Activated gamma-delta T cell treated with Interleukin-2 at 50 U/mL for 16 hours (primary cell): Measurements from ENCODE around the gene GAS2L2.
"Not testable (repeated sequence)": the region's sequence is repeated elsewhere in the genome, so short reads cannot be mapped to it uniquely, and the experiment has no call there.

ENCODE experiments used
- DNase-seq: peaks from one replicate; pipeline ENCODE4 v3.0.0-alpha.2; 2020

GAS2L2 gene

DNA sequence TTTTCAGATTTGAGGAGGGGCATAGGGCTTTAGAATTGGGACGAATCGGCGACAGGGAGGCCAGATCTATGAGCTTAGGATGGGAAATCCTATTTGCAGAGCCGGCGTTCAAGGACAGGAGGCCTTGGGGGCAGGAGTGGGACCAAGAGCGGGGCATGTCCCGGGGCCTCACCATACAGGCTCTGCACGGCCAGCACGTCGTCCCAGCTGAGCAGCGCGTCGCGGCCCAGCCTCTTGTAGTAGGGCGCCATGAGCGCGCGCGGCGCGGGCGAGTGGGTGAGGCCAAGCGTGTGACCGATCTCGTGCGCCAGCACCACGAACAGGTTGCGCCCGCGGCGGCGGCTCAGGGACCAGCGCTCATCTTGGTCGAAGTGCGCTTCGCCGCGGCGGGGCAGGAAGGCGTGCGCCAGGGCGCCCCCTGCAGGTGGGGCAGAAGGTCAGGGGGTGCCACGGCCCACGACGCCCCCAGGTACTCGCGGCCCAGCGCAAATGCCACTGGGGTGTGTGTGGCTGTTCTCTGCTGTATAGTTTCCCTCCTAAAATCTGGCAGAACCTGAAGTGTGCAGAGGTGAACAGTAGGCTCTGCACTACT lies 17.0 kb upstream of the GAS2L2 start:
- no peak for DNase-seq

DNA sequence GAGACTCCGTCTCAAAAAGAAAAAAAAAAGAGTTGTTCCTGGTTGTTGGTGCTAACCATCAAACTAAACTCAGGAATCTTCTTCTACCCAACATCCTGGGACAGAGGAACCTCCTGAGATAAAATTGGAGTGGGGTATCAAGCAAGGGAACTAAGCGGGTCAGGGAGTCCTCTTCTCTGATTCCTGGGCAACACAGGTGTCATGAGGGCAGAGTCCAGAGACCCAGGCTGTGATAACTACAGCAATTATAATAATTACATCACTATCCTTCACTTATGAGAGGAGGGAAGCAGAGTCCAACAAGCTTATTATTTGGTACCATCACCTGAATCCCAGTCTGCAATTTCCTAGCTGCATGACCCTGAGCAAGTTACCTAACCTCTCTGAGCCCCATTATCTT lies 15.8 kb upstream of the GAS2L2 start:
- DNase-seq: no peak

DNA sequence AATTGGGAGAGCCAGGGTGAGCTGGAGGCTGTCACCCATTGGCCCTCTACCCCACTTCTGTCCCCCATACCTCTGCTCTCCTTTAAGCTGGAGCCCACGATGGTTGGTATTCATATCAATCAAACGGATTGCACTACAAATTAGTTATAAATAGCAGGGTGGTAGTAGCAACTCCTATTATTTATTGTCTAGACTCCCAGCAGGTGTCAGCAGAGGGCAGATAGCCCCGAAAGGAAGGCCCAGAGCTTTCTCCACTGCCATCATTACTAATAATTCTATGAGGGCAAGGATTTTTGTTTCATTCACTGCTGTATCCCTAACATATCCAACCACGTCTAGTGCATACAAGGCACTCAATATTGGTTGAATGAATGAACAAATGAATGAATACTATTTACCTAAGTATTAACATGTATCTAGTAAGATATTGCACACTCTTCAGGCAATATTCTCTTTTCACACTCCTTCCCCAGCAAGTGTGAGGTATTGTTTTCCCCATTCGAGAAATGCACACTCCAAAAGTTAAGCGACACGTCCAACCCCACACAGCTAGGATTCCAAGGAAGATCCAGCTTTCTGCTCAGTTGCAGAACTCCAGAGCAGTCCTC lies 14.0 kb upstream of the GAS2L2 start:
- peak; percentile 16 for DNase-seq

DNA sequence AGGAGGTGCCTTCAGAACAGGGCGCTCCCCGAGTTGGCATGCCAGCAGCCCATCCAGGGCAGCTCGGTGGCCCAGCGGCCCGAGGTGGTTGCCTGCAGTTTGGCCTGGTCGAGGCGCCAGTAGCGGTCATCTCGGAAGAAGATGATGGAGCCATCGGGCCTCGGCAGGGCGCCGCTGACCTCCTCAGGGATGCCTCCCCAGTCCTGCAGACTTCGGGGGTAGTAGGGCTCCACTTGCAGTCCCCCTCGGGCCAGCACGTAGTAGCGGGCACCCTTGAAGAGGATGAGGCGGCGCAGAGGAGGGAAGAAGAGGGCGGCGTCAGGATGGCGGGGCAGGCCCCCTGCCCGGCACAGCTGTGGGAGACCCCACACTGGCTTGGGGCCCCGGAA lies 13.4 kb upstream of the GAS2L2 start:
- DNase-seq: no peak

DNA sequence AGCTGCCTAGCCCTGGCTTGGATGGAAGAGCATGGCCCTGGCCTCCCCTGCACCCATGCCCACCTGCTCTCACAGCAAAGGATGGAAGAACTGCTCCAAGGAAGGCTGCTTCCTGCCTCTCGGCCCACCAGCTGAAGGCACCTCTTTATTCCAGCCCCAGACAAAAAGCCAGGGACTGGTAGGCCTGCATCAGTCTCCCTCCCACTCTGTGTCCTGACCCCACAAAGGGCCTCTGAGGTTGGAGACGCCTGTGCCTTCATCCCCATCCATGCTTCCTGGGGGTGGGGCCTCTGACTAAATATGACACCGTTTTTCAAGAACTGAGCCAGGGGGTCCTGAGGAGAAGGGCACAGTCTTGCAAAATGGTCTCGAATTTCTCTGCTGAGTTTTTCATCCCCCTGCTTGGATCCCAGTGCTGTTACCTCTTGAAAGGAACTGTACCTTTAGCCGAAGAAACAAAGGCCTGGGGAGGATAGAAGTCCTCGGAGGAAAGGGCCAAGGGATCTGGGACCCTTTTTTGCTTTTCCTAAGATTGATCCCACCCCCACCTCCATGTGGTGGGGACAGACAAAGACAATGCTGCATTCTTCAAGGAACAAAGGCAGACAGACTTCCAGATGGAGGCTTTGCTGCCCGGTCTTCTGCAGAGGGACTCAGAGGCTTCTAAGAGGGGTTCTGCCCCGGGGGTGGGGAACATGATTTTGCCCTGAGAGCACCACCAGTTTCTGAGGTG lies 12.9 kb upstream of the GAS2L2 start:
- no peak for DNase-seq

DNA sequence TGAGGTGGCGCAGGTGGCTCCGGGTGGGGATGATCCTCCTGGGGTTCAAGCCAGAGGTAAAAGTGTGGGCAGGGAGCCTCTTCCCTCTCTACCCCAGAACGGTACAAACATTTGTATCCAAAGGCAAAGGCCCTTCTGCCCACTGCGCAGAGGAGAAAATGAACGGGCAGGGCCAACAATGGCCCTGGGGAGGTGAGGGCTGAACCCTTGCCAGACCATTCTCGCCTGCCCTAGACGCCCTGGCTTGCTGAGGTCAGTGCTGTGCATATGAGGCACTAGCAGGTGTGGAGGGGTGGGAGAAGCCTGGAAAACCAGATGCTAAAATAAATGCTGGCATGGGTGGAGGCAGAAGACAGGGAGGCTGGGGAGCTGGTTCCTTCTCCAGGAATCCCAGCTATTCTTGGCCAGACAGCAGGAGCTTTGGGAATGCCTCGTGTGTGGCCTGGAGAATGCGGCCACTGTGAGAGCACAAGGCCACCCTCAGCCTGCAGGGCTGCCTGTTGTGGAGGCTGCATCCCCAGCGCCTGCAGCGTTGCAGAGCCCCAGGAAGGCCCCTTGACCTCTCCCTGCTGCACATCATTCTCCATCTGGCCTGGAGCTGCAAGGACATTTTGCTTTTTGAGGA lies 12.2 kb upstream of the GAS2L2 start:
- no peak for DNase-seq

DNA sequence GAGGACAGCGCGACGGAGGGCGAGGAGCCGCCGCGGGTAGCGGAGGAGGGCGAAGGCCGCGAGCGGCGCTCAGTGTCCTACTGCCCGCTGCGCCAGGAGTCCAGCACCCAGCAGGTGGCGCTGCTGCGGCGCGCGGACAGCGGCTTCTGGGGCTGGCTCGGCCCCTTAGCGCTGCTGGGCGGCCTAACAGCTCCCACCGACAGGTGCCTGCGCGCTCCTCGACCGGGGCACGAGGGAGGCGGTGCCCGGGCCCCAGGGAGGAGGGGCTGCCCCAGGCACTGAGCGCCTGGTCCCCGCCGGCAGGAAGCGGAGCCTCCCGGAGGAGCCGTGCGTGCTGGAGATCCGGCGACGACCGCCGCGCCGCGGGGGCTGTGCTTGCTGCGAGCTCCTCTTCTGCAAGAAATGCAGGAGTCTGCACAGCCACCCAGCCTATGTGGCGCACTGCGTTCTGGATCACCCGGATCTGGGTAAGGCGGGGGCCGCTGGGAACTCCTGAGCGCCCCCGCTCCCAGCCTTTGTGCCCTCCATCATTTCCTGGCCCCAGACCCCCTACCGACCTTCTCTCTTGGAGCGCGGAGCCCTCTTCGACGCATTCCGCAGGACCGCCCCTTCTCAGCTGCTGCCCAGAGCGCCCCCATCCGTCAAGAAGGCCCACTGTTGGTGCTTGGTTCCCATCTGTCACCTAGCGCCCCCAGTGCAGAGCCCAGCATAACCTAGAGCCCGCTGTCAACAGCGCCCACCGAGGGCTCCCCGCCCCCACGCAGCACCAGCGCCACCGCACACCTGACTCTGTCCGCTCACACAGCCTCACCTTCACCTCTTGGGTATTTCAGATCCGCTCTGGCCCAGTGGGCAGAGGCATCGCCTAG lies 11.3 kb upstream of the GAS2L2 start:
- peak; percentile 85 for DNase-seq

DNA sequence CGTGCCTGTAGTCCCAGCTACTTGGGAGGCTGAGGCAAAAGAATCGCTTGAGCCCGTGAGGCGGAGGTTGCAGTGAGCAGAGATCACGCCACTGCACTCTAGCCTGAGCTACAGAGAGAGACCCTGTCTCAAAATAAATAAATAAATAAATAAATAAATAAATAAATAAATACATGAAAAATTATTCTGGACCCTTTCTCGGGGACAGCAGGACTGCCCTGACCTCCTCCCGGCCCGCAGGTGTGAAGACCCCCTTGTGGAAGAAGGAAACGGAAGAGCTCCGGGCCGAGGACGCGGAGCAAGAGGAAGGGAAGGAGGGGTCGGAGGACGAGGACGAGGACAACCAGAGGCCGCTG lies 10.7 kb upstream of the GAS2L2 start:
- DNase-seq: no peak

DNA sequence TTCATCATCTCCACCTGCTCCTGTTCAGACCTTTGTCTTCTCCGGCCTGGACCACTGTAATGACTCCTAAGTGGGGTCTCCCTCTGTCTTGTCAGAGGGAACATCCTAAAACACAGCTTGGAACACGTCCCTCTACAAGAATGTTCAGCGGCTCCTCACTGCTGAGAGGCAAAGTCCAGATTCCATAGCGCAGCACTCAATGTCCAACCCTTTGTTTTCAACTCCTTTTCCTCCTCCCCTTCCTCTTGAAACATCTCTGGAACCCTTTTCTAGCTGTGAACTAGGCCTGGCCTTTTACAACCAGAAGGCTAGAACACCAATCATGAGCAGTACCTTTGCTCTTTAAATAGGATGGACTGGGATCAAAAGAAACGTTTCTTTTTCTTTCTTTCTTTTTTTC lies 8.6 kb upstream of the GAS2L2 start:
- no peak for DNase-seq

DNA sequence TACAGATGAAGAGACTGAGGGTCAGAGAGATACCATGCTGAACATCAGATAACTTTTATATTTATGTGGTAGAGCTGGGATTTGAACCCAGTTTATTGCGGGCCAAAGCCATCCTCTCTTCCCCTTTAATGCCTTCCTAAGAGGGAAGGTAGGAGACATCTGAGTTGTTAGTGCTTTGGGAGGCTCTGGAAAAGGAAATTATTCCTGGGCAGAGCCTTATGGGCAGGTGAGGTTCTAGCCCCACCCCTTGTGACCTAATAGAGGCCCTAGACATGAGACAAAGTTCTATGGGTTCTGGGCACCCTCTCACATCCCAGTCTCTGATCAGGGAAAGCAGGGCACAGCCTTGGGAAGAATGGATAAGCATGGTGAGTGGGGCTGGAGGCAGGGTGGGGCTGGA lies 7.5 kb upstream of the GAS2L2 start, which contains the start of gene C17orf50:
C17orf50 (plus strand) TSS at position 301 of the 400 bp plus-strand sequence; CDS start at position 356, 55 bp downstream.
- DNase-seq: no peak

DNA sequence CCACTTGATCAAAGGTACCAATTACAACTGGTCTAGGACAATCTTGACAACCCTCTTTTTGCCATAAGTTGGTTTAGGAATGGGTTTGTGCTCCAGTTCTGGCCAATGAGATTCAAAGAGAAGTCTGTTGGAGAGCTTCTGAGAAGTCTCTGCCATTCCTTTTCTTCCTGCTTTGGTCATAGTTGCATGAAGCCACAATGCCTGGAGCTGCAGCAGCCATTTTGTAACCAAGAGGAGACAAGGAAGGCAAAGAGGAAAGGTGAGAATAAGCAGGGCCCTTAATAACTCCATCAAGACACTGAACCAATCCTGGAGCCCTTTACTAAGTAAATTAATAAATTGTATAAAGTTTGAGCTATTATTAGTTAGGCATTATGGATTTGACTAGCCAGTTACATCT lies 4.2 kb upstream of the GAS2L2 start:
- DNase-seq: no peak

DNA sequence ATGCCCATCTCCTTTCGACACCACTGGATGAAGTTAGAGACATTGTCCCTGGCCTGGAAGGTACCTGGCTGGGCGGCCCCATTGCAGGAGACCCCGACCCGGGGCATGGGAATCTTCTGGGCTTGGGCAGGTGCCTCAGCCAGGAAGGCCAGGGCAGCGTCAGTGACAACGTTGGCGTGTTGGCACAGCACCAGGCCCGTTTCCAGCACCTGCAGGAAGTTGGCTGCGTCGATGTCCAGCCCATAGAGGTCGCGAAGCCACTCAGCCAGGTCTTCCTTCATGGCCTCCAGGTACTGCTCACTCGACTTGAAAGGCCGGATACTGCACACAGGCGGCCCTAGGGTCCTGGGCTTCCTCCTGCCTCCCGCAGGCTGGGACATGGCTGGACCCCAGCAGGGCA lies 568 bp downstream of the GAS2L2 start:
- no peak for DNase-seq

DNA sequence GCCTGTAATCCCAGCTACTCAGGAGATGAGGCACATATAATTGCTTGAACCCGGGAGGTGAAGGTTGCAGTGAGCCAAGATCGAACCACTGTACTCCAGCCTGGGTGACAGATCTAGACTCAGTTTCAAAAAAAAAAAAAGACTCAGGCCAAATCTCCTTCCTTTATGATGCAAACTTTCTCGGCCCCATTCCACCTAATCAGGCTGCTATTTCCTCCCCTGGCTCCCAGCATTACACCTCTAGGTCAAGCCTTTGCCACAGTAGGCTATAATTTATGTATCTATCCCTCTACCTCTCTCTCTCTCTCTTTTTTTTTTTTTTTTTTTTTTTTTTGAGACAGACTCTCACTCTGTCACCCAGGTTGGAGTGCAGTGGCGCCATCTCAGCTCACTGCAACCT lies 1.5 kb downstream of the GAS2L2 start:
- DNase-seq: not testable (repeated sequence)

DNA sequence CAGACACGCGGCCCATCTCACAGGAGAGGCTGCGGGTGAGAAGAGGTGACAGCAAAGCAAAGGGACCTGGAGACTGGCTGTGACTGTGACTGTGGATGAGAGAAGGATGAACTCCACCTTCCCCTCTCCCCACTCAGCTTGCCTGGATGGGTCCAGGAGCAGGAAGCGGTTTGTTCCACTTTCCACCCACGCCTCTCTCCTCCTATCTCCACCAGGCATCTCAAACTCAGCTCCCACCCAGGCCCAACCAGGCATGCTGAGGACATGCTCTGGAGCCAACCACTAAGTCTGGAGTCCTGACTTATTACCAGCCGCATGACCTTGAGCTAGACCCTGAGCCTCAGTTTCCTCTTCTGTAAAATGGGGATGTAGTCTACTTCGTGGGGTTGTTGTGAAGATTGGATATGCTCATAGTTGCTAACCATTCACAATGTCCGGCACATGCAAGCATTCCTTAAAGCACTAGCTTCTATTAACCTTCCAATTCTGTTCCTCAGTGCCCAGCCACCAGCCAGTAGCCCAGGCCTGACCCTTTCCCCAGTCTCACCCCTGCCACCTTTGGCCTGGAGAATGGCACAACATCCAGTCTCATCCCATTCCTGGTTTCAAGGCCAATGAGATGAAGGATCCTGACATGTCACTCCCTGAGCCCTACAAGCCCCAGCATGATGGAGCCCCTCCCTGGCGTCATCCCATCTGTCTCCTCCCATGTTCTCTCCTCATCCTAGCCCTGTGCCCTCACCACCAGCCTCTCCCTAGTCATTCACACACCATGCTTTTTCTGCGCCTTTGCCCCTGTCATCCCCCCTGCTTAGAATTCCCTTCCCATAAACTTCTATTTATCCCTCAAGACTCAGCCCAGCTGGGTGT lies 2.3 kb downstream of the GAS2L2 start:
- DNase-seq: no peak

DNA sequence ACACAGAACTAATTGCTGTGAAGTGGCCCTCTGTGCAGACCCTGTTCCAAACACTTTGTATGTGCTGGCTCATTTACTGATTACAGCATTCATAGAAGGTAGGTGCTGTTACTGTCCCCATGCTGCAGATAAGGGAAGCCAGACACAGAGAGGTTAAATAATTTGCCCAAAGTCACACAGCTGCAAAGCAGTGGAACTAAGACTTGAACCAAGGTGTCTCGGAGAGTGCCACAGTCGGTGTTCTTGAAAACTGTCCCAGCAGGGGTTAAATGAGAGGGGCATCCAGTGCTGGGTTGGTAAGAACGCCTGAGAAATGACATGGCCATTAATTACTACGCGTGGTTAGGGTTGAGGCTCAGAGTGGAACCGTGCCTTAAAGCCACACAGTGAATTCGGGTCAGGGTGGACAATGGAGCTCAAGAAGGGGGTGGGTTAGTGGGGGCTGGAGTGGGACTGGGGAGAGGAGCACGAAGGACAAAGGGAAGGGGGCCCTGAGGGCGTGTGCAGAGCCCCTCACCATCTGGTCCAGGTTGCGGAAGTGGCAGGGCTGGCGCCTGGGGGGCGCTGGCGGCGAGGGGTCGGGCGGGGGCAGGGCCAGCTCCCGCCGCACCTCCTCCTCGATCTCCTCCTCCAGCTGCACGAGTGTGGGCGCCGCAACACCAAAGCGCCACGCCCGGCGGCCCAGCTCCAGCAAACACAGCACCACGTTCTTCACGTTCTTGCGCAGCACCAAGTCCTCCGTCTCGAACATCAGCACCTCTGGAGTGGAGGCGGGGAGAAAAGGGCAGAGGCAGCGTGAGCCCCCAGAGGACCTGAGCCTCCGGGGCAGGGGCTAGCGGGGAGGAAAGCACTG lies 3.3 kb downstream of the GAS2L2 start:
- no peak for DNase-seq

DNA sequence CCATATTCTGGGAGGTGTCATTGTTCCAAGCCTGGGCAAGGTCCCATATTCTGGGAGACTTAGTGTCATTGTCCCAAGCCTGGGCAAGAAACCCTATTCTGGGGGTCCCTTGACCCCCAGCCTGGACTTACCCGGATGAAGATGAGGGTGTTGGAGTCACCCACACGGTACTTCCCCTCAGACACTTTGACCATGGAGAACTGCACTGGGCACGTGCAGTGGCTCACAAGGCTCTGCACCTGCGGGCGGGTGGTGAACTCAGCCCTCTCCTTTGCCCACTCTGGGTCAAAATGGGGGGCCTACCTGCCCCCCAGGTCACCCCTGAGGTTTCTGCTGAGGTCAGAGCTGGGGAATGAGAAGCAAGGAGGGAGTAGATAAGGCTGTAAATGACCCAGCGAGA lies 4.1 kb downstream of the GAS2L2 start:
- DNase-seq: no peak

DNA sequence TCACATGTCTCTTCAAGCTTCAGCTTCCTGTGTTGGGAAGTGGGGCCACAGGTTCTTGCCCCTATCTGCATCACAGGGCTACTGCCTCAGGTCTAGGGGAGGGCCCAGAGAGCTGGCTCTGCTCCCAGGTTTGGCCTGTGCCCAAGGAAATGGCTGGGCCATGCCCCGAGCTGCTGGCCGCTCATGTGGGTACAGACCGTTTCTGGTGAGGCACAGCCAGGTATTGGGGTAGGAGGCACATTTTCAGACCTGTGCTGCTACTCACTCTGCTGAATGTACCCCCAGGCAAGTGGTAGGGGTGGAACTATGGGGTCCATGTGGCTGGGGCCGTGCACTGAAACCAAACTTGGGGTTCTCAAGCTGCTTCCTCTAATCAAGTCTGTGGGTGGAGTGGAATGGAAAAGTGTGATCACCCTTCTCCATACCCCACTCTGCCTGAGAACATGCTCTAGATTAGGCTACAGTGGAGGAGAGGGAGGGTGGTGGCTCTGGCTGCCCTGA lies 4.6 kb downstream of the GAS2L2 start:
- DNase-seq: no peak

DNA sequence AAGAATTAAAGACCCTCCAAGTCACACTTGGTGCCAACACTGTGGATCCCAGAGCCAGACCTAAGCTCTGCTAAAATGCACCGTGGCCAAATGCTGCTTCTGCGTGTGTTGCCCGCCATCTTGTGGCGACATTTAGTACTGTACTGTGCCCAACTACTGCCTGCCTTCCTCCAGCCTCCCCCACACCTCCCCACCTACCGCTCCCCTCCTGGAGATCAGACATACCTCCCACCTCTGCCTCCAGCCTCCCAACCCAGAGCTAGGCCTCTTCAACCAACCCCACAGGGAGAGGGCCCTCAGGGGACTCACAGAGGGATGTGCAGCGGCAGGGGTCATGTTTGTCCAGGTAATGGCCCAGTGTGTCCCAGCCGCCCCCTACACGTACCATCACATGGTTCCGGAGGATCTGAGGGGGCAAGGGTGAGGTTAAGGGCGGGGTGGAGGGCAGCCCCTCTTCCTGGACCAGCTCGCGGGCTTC lies 5.5 kb downstream of the GAS2L2 start:
- peak; percentile 78 for DNase-seq

DNA sequence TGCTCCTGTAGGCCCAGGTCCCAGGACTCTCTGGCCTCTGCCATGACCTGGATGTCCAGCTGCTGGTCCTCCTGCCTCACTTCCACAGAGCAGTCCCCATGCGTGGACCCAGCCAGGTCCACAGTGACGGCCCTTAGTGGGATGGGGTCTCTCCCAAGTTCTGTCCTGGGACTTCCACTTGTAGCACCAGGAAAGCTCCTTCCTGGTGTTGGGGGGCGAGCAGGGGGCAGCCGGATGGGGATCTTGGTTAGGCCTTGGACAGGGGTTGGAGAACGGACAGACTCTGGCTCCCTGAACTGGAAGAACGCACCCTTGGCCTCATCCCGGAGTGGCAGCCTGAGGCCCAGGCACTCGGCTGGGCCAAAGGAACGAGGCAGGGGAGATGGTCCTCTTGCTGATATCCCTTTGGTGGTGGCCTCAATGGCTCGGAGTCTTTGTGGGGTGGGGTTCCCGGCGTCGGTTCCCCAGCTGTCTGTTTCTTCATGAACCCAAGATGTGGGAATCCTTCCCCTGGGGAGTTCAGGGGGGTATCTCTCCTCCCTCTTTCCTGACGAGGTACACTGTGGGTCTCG lies 7.2 kb downstream of the GAS2L2 start:
- no peak for DNase-seq

DNA sequence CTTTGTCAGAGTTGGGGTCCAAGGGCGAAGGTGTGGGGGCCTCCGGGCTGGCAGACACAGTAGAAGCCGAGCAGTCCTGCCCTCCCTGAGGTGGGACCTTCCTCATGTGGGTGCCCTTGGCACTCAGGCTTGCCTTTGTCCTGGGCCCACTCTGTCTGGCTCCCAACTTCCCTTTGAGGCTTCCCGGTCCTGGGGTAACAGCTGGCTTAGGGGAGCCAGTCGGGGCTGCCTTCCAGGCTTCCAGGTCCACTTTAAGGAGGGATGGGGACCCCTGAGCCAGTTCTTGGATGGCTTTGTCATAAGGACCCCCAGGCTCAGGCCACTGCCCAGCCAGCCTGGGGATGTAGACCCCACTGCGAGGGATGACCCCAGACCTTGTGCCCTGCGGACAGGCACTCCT lies 7.8 kb downstream of the GAS2L2 start:
- no peak for DNase-seq
